ENCODE data around the gene VPS33A. TPM values are rescaled to one million over a fixed set of nuclear protein-coding genes. Genes with fewer than 3 reads are reported as not detected.
A peak's percentile ranks its signal among the peaks of the same experiment; 100 is the strongest.

VPS33A gene
- total RNA-seq = 18.6 and 20.4 TPM in 2 replicates
- polyA plus RNA-seq = 33.5 and 37.4 TPM in 2 replicates

- Histone ChIP-seq H3K9me3 (ENCODE audit: low read depth) (no peaks in the 10 kb centered on the region), H3K27ac (peak within 1 kb of the TSS; percentile 92), H3K4me1 (ENCODE audit: low read depth) (no peaks in the 10 kb centered on the region), H3K36me3 (peaks cover 12% of the 10 kb centered on the region), H3K4me3 (peak within 1 kb of the TSS; percentile 88), H3K27me3 (no peaks in the 10 kb centered on the region)
- peak; percentile 98 to 99 for DNase-seq (ENCODE audit: low read depth in 1 of 2, low spot score in 1 of 2)
- no peak for TF ChIP-seq CTCF (IDR thresholded peaks at IDR 0.05; ENCODE audit: low read depth, low read length)
Measured at GRCh38 chr12:122266230-122266901, at the start of gene VPS33A. Gene VPS33A, minus strand, starts transcription at chr12:122266494. Its CDS starts 86 bp downstream, at chr12:122266408.

DNA sequence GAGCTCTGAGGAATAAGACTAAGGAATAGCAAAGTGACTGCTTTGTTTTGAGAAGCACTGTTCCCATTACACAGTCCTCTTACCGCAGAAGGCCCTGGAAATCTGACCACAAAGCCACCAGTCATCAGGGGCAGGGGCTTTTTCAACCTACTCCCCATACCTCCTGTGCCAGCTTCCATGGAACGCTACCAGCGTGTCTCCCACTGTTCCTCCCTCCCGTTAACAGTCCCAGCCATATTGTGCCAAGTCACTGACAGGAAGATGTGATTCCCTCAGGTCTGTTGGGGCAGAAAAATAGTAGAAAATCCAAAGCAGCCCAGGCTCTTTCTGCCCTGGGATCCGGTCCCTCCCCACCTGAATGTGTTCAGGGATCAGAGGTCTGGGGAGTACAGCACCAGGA, 46.6 kb upstream of the VPS33A start:
- no peak for DNase-seq (ENCODE audit: low read depth in 1 of 2, low spot score in 1 of 2)
- no peak overlapping the region for H3K4me3 ChIP-seq
- no peak overlapping the region for H3K27ac ChIP-seq
- H3K9me3 ChIP-seq (ENCODE audit: low read depth) = no peaks in the 10 kb centered on the region
- H3K36me3 ChIP-seq = peaks cover 19% of the 10 kb centered on the region
- no peaks in the 10 kb centered on the region for H3K27me3 ChIP-seq
- peaks cover 7% of the 10 kb centered on the region for H3K4me1 ChIP-seq (ENCODE audit: low read depth)
- no peak for TF ChIP-seq CTCF (IDR thresholded peaks at IDR 0.05; ENCODE audit: low read depth, low read length)

- H3K36me3 ChIP-seq = peaks cover 8% of the 10 kb centered on the region
- TF ChIP-seq CTCF (IDR thresholded peaks at IDR 0.05; ENCODE audit: low read depth, low read length) = no peak
Measured at GRCh38 chr12:122311696-122312095, 45.4 kb upstream of the VPS33A start.

DNA sequence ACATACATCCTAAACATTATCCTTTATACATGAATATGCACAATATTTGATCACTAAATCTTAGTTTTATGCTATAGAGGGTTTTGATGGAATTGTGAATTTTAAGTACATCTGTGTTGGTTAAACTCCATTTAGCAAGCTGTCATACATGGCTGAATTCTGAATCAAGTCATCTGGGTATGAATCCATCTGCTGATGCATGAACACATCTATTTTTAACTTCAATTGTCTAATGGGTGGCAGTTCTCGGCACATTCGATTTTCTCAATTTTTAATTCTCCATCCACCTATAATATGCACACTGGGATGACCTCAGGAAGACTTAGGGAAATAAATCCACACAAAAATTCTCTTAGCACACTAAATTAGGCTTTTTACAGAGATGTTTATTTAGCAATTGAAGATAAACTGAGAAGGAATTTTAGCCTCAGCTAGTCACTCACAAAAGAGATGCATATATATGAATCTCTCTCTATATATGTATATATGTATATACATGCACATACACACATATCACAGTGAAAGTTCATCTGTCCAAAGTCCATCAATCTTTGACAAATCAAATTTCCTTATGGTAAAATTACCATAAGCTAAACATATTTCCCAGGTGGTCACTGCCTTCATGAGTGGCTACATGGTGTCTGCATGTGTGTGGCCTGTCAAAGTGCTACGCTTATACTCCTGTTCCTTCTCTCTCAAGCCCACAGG, 44.5 kb upstream of the VPS33A start:
- Histone ChIP-seq H3K27me3 (no peaks in the 10 kb centered on the region), H3K9me3 (ENCODE audit: low read depth) (no peaks in the 10 kb centered on the region), H3K36me3 (peaks cover 3% of the 10 kb centered on the region), H3K4me3 (no peak overlapping the region), H3K4me1 (ENCODE audit: low read depth) (peaks cover 11% of the 10 kb centered on the region), H3K27ac (no peak overlapping the region)
- TF ChIP-seq CTCF (IDR thresholded peaks at IDR 0.05; ENCODE audit: low read depth, low read length) = no peak
- DNase-seq (ENCODE audit: low read depth in 1 of 2, low spot score in 1 of 2) = no peak

More at GRCh38 chr12:122311696-122312095, 45.4 kb upstream of the VPS33A start:
- no peaks in the 10 kb centered on the region for H3K9me3 ChIP-seq (ENCODE audit: low read depth)
- no peak for DNase-seq (ENCODE audit: low read depth in 1 of 2, low spot score in 1 of 2)
- no peak overlapping the region for H3K4me3 ChIP-seq
- no peak overlapping the region for H3K27ac ChIP-seq
- no peaks in the 10 kb centered on the region for H3K27me3 ChIP-seq
- H3K4me1 ChIP-seq (ENCODE audit: low read depth) = peaks cover 11% of the 10 kb centered on the region

DNA sequence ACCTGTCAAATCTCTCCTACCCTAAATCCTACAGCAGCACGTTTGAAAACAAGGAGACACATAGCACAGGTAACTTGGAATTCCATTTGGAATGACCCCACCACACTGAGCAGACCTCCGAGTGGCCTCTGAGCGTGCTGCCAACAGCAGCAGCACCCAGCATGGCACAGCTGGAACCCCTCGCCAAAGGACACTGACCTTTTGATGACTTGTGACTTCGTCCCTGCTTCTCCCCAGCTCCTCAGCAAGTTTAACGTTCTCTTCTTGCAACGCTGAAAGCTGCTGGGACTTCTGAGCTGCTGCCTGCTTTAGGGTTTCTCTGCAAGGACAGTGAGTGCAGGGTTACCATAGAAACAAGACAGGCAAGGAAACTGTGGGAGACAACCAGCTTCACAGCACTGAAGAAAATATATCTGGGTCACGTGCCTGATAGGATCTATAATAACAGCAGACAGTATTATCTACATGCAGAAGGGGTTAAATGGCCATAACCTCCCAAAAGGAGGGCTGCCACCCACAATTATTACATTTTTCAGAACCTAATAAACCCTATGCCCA, 43.3 kb upstream of the VPS33A start:
- Histone ChIP-seq H3K36me3 (no peaks in the 10 kb centered on the region), H3K27me3 (no peaks in the 10 kb centered on the region), H3K4me1 (ENCODE audit: low read depth) (peaks cover 11% of the 10 kb centered on the region), H3K27ac (no peak overlapping the region), H3K9me3 (ENCODE audit: low read depth) (no peaks in the 10 kb centered on the region), H3K4me3 (no peak overlapping the region)
- DNase-seq (ENCODE audit: low read depth in 1 of 2, low spot score in 1 of 2) = no peak
- TF ChIP-seq CTCF (IDR thresholded peaks at IDR 0.05; ENCODE audit: low read depth, low read length) = no peak
